GM10248 (cell line): ENCODE measurements around the gene PTPRN2.

Source experiments
- CTCF ChIA-PET: fragments of 300-600 bp; sonication (Branson Sonifier 250); formaldehyde crosslinking; extraction: SDS; loops from one replicate; lab custom pipeline; 2021; ENCODE audit warnings: antibody characterized with exemption; lab: Yijun Ruan, JAX
- POLR2A ChIA-PET: fragments of 350-650 bp; sonication (Branson Sonifier 250); formaldehyde crosslinking; extraction: SDS; loops from one replicate; lab custom pipeline; 2020; ENCODE audit warnings: antibody characterized with exemption; lab: Yijun Ruan, JAX
- DNase-seq: peaks from one replicate; pipeline ENCODE4 v3.0.0; 2012; ENCODE audit errors: extremely low spot score
- TF ChIP-seq, protein P1 (sequence below): IDR thresholded peaks from 2 replicates; pipeline ENCODE4 v1.5.1; 2012; ENCODE audit warnings: mild to moderate bottlenecking, low read depth; ENCODE audit errors: extremely low read depth, missing control alignments, control extremely low read depth

The PTPRN2 gene

DNA sequence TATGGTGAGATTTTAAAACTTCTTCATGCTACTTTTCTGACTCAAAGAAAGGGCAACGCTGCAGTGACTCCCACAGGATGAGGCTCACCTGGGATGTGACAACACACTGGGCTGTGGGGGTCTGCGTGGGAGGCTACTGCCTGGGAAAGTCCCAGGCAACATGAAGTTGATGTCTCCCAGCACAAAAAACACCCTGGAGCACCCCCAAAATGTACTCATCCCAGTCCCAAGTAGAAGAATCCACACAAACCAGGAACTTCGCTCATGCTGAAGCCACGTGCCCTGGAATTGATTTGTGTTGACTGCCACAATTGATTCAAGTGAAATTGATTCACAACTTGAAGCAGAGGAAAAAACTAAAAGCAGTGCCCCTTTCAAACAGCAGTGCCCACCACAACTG, 24.9 kb upstream of the PTPRN2 start:
- ChIA-PET CTCF (no interaction called here), POLR2A (no interaction called here)
- no peak for DNase-seq
- TF ChIP-seq, protein P1, sequence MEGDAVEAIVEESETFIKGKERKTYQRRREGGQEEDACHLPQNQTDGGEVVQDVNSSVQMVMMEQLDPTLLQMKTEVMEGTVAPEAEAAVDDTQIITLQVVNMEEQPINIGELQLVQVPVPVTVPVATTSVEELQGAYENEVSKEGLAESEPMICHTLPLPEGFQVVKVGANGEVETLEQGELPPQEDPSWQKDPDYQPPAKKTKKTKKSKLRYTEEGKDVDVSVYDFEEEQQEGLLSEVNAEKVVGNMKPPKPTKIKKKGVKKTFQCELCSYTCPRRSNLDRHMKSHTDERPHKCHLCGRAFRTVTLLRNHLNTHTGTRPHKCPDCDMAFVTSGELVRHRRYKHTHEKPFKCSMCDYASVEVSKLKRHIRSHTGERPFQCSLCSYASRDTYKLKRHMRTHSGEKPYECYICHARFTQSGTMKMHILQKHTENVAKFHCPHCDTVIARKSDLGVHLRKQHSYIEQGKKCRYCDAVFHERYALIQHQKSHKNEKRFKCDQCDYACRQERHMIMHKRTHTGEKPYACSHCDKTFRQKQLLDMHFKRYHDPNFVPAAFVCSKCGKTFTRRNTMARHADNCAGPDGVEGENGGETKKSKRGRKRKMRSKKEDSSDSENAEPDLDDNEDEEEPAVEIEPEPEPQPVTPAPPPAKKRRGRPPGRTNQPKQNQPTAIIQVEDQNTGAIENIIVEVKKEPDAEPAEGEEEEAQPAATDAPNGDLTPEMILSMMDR: no peak

DNA sequence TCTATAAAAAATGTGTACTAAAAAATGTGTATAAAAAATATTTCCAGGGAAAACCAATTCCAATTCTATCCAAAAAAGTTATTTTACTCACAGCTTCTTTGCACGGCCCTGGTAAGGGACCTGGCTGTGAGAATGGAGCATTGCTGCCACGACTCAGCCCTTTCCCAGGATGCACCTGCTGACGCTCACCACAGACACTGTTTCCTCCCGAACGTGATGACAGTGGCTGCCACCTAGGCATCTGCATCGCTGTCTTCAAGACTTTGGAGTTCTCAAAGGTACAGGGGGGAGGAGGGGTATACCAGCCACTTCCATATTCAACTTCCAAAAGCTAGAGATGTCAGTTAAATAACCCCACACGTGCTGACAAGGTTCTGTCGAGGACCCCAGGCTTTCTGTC, 23.9 kb upstream of the PTPRN2 start:
- ChIA-PET CTCF (interaction anchor here (1.2 kb wide), 1 partner anchor 8 kb away, joined by 3 read pairs; no protein-coding TSS in a partner anchor), POLR2A (no interaction called here)
- TF ChIP-seq, protein P1: no peak
- no peak for DNase-seq

GRCh38 chr7:158609313-158609974, 21.8 kb upstream of the PTPRN2 start:
- ChIA-PET POLR2A (no interaction called here), CTCF (no interaction called here)
- TF ChIP-seq, protein P1: no peak
- no peak for DNase-seq

GRCh38 chr7:158607563-158607962, 19.9 kb upstream of the PTPRN2 start:
- ChIA-PET CTCF (interaction anchor here (1.4 kb wide), 1 partner anchor 17 kb away, joined by 5 read pairs; no protein-coding TSS in a partner anchor), POLR2A (no interaction called here)
- DNase-seq: no peak
- TF ChIP-seq, protein P1: no peak

DNA sequence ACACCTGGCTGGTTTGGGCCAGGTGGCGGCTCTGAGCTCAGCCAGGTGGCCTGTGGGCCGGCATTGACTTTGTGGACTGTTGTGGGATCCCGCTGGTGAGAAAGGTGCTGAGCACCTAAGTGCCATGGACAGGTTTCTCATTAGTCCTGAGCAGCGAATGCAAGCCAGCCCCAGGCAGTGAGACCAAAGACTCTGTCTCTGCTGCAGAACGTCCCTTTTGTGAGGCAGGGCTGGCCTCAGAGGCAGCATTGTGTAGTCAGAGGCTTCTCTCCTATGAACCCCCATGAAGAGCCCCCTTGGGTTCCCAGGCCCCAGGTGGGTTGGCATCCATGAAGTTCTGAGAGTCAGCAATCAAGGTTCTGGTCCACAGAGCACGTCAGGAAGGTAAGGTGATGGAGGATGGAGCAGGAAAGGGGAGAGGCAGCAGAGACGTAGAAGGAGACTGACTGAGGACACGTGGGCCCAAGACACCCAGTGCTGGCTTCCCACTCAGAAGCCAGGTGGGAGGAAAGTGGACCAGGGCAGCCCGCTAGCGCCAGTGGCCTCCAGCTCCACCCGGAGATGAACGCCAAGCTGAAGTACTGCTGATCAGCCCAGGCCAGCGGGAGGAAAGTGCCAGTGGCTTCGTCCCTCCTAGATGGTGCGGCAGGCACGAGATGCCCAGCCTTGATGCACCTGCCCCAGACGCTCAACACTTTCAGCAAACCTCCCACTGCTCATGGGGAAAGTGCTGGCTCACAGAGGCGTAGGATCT, 19.2 kb upstream of the PTPRN2 start:
- TF ChIP-seq, protein P1: no peak
- DNase-seq: no peak
- CTCF ChIA-PET: interaction anchor here (1.1 to 1.4 kb wide), 2 partner anchors 13 to 18 kb away, joined by 3 to 5 read pairs; no protein-coding TSS in a partner anchor
- POLR2A ChIA-PET: no interaction called here

DNA sequence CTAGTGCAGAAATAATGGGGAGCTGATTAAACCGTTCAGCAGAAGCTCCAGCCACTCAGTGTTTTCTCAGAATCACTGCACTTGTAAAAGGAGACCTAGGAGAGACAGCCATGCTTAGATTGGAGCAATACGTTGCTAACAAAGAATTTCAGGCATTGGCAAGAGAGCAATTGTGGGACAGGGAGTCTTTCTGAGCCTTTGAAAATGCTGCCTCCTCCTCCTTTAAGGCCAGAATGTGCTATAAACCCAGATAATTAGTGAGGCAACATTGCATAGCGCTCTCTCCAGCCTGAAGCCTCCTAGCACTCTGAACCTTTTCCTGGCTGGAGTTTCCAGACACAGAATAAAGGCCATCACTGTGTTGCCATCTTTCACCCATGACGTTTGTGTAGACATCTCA, 18.5 kb upstream of the PTPRN2 start:
- ChIA-PET POLR2A (no interaction called here), CTCF (interaction anchor here (1.1 kb wide), 1 partner anchor 14 kb away, joined by 3 read pairs; no protein-coding TSS in a partner anchor)
- no peak for DNase-seq
- TF ChIP-seq, protein P1: no peak
